ENCODE measurements around the gene CD247. TPM values are rescaled to one million over a fixed set of nuclear protein-coding genes. Genes with fewer than 3 reads are reported as not detected.

CD247 gene
- total and polyA plus RNA-seq, 9 of the 15 experiments (the other 6 are each of a cell fraction or from before 2014, with no cell fraction given) = 0.08 to 0.42 (median 0.28) TPM; not detected in 5

- TF ChIP-seq MGA (IDR thresholded peaks at IDR 0.05) = no peak
- no peak for TF ChIP-seq SIN3A (IDR thresholded peaks at IDR 0.05; ENCODE audit: borderline replicate concordance in 2 of 2, control insufficient read depth in 1 of 2, low read depth in 2 of 2, low read length in 2 of 2)
- TF ChIP-seq GATA2 (CRISPR knock-in tag; IDR thresholded peaks at IDR 0.05) = no peak
- 0 out of 4 replicates have a peak, but pooled peaks of 1 of the 2 experiments have one; percentile 4 for TF ChIP-seq RCOR1 (IDR thresholded peaks at IDR 0.05; ENCODE audit: borderline replicate concordance in 1 of 2, low read depth in 2 of 2, low read length in 2 of 2)
- TF ChIP-seq TAF15 (IDR thresholded peaks at IDR 0.05; ENCODE audit: low read depth, low read length) = no peak
- TF ChIP-seq, protein P1, sequence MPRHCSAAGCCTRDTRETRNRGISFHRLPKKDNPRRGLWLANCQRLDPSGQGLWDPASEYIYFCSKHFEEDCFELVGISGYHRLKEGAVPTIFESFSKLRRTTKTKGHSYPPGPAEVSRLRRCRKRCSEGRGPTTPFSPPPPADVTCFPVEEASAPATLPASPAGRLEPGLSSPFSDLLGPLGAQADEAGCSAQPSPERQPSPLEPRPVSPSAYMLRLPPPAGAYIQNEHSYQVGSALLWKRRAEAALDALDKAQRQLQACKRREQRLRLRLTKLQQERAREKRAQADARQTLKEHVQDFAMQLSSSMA (CRISPR knock-in tag; IDR thresholded peaks at IDR 0.05) = no peak
- peak; percentile 16; the same call in 1 of the 2 replicates for TF ChIP-seq CTBP1 (IDR thresholded peaks at IDR 0.05; ENCODE audit: borderline replicate concordance)
- TF ChIP-seq DLX4 (CRISPR knock-in tag; IDR thresholded peaks at IDR 0.05) = no peak
- TF ChIP-seq, protein P2, sequence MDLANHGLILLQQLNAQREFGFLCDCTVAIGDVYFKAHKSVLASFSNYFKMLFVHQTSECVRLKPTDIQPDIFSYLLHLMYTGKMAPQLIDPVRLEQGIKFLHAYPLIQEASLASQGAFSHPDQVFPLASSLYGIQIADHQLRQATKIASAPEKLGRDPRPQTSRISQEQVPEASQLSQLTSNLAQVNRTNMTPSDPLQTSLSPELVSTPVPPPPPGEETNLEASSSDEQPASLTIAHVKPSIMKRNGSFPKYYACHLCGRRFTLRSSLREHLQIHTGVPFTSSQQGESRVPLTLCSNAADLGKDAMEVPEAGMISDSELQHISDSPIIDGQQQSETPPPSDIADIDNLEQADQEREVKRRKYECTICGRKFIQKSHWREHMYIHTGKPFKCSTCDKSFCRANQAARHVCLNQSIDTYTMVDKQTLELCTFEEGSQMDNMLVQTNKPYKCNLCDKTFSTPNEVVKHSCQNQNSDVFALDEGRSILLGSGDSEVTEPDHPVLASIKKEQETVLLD (IDR thresholded peaks at IDR 0.05) = no peak
- TF ChIP-seq CHD1 (IDR thresholded peaks at IDR 0.05; ENCODE audit: low read length) = no peak
- no peak for TF ChIP-seq ZNF121 (CRISPR knock-in tag; conservative IDR thresholded peaks at IDR 0.05)
- no peak for TF ChIP-seq NUFIP1 (IDR thresholded peaks at IDR 0.05; ENCODE audit: partially characterized antibody)
These were observed 24.0 kb upstream of the CD247 start (continued) for GRCh38 chr1:167542109-167543032.
